Calu3 (cell line): ENCODE measurements around the gene PTK6. TPM values are rescaled to one million over a fixed set of nuclear protein-coding genes. Genes with fewer than 3 reads are reported as not detected.

ENCODE experiments used
- BruUV-seq: library from RNA; stranded (reverse); fragments of 400-500 nt; replicated peaks from 2 replicates; lab custom pipeline; 2021; lab: Mats Ljungman, UMichigan
- CTCF ChIA-PET: fragments of 300-600 bp; sonication (Branson Sonifier 250); formaldehyde crosslinking; loops from one replicate; lab custom pipeline; 2022; ENCODE audit warnings: antibody characterized with exemption; lab: Charles Lee
- DNase-seq: peaks from one replicate; pipeline ENCODE4 v3.0.0; 2022
- H3K27ac Mint-ChIP-seq: one replicate; pipeline ENCODE4 v1.8.0; 2022; ENCODE audit warnings: mixed read lengths; ENCODE audit not compliant: unreplicated experiment
- H3K27me3 Mint-ChIP-seq: one replicate; pipeline ENCODE4 v1.8.0; 2022; ENCODE audit warnings: mixed read lengths; ENCODE audit not compliant: unreplicated experiment
- H3K36me3 Mint-ChIP-seq: one replicate; pipeline ENCODE4 v1.8.0; 2022; ENCODE audit warnings: mild to moderate bottlenecking, moderate library complexity, mixed read lengths; ENCODE audit not compliant: insufficient read depth, unreplicated experiment
- H3K4me1 Mint-ChIP-seq: one replicate; pipeline ENCODE4 v1.8.0; 2022; ENCODE audit warnings: mild to moderate bottlenecking, low read depth, mixed read lengths; ENCODE audit not compliant: unreplicated experiment
- H3K4me3 Mint-ChIP-seq: one replicate; pipeline ENCODE4 v1.8.0; 2022; ENCODE audit warnings: mild to moderate bottlenecking, low read depth, moderate library complexity, mixed read lengths; ENCODE audit not compliant: unreplicated experiment
- H3K9me3 Mint-ChIP-seq: one replicate; pipeline ENCODE4 v1.8.0; 2022; ENCODE audit warnings: low read depth, mixed read lengths; ENCODE audit not compliant: unreplicated experiment
- intact Hi-C: fragments of 100-400 bp; cut with micrococcal nuclease; formaldehyde crosslinking; loops from one replicate; pipeline ENCODE4 v1.10.0; 2022; ENCODE audit not compliant: unreplicated experiment
- total RNA-seq: library from RNA; stranded (reverse); gene quantifications from 2 replicates; pipeline ENCODE4 v1.2.3, GENCODE V29; 2022
- TF ChIP-seq, protein P1 (sequence below): fragments of 200-600 bp; IDR thresholded peaks from one replicate; pipeline ENCODE4 v1.8.0; 2022; ENCODE audit warnings: antibody characterized with exemption; ENCODE audit not compliant: unreplicated experiment

Gene PTK6
- total RNA-seq, 1 experiment from 2014 or later = 15.9 TPM

DNA sequence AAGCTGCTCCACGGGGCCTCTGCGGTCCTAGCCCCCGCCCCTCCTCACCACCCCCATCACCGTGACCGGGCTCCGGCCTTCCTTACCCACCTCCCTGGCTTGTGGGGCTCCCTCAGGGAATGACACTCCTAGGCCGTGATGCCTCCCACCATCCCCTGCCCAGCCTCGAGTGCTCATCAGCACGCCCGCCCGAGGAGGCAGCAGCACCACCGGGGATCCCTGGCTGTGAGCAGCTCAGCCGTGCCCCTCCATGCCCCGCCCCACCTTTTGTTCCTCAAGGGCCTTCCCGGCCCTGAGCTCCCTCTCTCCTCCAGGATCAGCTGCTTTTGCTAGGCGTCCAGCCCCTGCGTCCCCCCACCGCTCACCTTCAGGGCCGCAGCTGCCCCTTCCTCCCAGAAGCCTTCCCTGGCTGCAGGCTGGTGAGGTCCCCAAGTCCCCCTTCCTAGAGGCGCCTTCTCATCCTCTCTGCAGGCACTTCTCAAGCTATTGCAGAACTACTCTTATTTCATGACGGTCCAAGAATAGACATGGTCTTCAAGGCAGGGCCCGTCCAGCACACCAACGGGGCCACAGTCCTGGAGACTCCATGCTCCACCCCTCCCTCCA lies 19.8 kb upstream of the PTK6 start:
- BruUV-seq = no TSS peak
- Mint-ChIP-seq H3K4me1 (no peaks in the 10 kb centered on the region), H3K9me3 (peaks cover 2% of the 10 kb centered on the region), H3K4me3 (no peak overlapping the region), H3K36me3 (peaks cover 75% of the 10 kb centered on the region), H3K27ac (no peak overlapping the region), H3K27me3 (peaks cover 8% of the 10 kb centered on the region)
- TF ChIP-seq, protein P1, sequence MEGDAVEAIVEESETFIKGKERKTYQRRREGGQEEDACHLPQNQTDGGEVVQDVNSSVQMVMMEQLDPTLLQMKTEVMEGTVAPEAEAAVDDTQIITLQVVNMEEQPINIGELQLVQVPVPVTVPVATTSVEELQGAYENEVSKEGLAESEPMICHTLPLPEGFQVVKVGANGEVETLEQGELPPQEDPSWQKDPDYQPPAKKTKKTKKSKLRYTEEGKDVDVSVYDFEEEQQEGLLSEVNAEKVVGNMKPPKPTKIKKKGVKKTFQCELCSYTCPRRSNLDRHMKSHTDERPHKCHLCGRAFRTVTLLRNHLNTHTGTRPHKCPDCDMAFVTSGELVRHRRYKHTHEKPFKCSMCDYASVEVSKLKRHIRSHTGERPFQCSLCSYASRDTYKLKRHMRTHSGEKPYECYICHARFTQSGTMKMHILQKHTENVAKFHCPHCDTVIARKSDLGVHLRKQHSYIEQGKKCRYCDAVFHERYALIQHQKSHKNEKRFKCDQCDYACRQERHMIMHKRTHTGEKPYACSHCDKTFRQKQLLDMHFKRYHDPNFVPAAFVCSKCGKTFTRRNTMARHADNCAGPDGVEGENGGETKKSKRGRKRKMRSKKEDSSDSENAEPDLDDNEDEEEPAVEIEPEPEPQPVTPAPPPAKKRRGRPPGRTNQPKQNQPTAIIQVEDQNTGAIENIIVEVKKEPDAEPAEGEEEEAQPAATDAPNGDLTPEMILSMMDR = no peak
- intact Hi-C loops = no loop called here
- DNase-seq = no peak
- CTCF ChIA-PET = interaction anchor here (0.5 to 0.8 kb wide), 2 partner anchors 18 to 33 kb away, joined by 3 to 4 read pairs; no protein-coding TSS in a partner anchor

DNA sequence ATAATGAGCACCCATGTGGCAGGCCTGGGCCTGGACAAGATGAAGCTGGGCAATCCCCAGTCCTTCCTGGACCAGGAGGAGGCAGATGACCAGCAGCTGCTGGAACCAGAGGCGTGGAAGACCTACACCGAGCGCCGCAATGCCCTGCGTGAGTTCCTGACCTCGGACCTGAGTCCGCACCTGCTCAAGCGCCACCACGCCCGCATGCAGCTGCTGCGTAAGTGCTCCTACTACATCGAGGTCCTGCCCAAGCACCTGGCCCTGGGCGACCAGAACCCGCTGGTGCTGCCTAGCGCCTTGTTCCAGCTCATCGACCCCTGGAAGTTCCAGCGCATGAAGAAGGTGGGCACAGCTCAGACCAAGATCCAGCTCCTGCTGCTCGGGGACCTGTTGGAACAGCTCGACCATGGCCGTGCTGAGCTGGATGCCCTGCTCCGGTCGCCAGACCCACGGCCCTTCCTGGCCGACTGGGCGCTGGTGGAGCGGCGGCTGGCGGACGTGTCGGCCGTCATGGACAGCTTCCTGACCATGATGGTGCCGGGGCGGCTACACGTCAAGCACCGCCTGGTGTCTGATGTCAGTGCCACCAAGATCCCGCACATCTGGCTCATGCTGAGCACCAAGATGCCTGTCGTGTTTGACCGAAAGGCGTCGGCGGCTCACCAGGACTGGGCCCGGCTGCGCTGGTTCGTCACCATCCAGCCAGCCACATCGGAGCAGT lies 18.6 kb upstream of the PTK6 start:
- no peaks in the 10 kb centered on the region for H3K4me1 Mint-ChIP-seq
- H3K36me3 Mint-ChIP-seq = peaks cover 64% of the 10 kb centered on the region
- CTCF ChIA-PET = no interaction called here
- no TSS peak for BruUV-seq
- H3K27ac Mint-ChIP-seq = no peak overlapping the region
- DNase-seq = no peak
- H3K9me3 Mint-ChIP-seq = peaks cover 2% of the 10 kb centered on the region
- H3K27me3 Mint-ChIP-seq = peaks cover 8% of the 10 kb centered on the region
- H3K4me3 Mint-ChIP-seq = no peak overlapping the region
- intact Hi-C loops = no loop called here
- TF ChIP-seq, protein P1 = no peak

DNA sequence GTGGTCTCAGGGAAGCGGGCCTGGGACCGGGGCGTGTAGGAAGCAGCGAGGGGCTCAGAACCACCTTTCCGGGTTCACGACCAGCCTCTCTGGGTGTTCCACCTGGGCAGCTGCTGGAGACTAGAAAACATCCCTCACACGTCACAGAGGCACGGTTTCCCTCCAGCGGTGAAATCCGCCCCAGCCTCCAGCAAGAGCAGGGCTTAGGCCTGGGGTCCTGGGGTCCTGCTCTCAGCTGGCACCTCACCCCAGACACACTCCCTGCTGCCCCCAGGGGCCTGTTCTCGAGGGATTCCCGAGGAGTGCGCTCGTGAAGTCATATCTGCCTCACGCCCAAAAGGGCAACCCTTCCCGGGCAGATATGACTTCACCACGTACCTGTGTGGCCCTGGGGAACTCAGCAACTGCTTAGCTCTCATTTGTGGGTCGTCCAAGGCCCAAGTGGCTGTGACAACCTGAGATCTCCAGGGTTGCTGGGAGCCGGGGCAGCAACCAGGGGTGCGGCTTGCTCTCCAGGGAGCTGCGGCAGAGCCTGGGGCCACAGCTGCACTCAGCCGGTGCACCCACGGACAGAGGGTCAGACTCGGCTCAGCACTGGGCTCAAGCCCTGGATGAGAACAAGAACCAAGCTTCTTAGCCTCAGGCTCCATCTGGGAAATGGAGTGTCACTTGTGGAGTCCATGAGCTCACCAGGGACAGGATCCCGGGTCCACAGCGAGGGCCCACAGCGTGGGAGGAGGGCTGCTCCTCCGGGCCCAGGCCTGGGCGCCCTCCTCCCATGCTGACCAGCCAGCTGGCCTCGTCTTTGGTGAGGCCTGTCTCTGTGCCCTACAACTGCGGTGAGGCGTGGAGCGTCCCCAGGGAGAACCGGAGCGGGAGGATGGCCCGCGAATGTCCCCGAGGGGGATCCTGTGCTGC lies 17.4 kb upstream of the PTK6 start:
- H3K4me3 Mint-ChIP-seq = no peak overlapping the region
- peaks cover 55% of the 10 kb centered on the region for H3K36me3 Mint-ChIP-seq
- H3K9me3 Mint-ChIP-seq = no peaks in the 10 kb centered on the region
- intact Hi-C loops = no loop called here
- peaks cover 8% of the 10 kb centered on the region for H3K27me3 Mint-ChIP-seq
- no peaks in the 10 kb centered on the region for H3K4me1 Mint-ChIP-seq
- no peak for DNase-seq
- H3K27ac Mint-ChIP-seq = no peak overlapping the region
- CTCF ChIA-PET = no interaction called here
- BruUV-seq = no TSS peak
- TF ChIP-seq, protein P1 = no peak

DNA sequence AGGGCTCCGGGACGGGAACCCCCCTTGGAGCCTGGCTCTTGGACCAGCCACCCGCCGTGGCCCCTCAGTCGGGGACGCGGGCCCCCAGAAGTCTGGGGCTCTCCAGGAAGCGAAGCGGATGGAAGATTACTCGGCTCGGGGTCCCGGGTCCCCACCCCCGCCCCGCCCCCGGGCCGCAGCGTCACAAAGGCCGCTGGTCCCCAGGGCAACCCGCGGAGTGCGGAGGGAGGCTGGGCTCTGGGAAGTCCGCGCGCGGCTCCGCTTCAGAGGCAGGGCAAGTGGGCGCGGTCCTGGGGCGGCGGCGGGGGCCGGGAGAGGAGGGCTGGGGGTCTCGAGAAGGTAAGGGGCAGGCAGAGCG lies 16.7 kb upstream of the PTK6 start, which contains the start of gene FNDC11:
FNDC11 (plus strand) TSS at position 227 of the 358 bp plus-strand sequence. CDS start 1,505 bp downstream, outside the sequence.
- Mint-ChIP-seq H3K27me3 (peaks cover 8% of the 10 kb centered on the region), H3K4me1 (no peaks in the 10 kb centered on the region), H3K27ac (peak within 1 kb of the TSS; percentile 44), H3K36me3 (peaks cover 50% of the 10 kb centered on the region), H3K4me3 (peak within 1 kb of the TSS; percentile 46), H3K9me3 (no peaks in the 10 kb centered on the region)
- TF ChIP-seq, protein P1 = no peak
- no peak for DNase-seq
- intact Hi-C loops = no loop called here
- CTCF ChIA-PET = no interaction called here
- BruUV-seq = no TSS peak
